ENCODE data around the gene AKAP13. TPM values are rescaled to one million over a fixed set of nuclear protein-coding genes. Genes with fewer than 3 reads are reported as not detected.

Gene AKAP13
- total and polyA plus RNA-seq, 2 of the 13 experiments (the other 11 are each of a cell fraction or from before 2014, with no cell fraction given) = 6.7 to 27.1 TPM

DNA sequence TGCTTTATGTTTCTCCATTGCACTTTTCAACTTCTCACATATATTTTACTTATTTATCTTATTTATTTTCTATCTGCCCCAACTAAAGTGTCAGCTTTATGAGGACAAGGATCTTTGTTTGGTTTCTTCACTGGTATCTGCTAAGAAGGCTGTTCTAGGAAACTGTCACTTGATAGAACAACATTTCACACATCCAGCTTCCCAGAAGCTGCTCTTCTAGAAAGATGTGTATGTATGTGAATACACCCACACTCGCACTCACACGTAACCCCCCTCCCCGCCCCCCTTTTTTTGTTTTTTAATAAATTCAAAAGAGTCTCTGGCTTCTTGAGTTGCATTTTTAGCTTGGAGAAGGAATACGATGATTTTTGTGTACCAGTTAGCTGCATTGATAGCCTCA, 143.1 kb downstream of the AKAP13 start:
- no TSS peak for BruUV-seq (replicated peaks)
- ChIA-PET CTCF (ENCODE audit: low intra/inter-chr PET ratio, low total read pairs) (no interaction called here), POLR2A (no interaction called here)
- intact Hi-C loops (cut with micrococcal nuclease; ENCODE audit: unreplicated experiment) (no loop called here), in situ Hi-C loops (cut with HindIII; ENCODE audit: extremely low pct_ligation_motif_present, low pct_unique_long_range_greater_than_20kb) (no loop called here)
- no peaks in the 10 kb centered on the region for H4K20me1 ChIP-seq (ENCODE audit: insufficient read depth, low read length)
- no peak for FAIRE-seq
- WGBS (ENCODE audit: low lambda C conversion rate) = 94% methylated on average over 4 of the region's 4 CpGs
- no peak overlapping the region for H3K9ac ChIP-seq (ENCODE audit: insufficient read depth, low read depth, low read length)
- no peak for DNase-seq (ENCODE audit: low spot score)
- no peaks in the 10 kb centered on the region for H3K9me3 ChIP-seq (ENCODE audit: low read length)
- H3K4me2 ChIP-seq (ENCODE audit: low read depth, low read length) = no peak overlapping the region
- no peak overlapping the region for H2AFZ ChIP-seq (ENCODE audit: low read length)
- H3K4me3 ChIP-seq (replicated peaks in 1 of 3; ENCODE audit: insufficient read depth in 1 of 3, low read depth in 2 of 3, low read length in 3 of 3) = no peak overlapping the region
- no peak overlapping the region for H3K27ac ChIP-seq (ENCODE audit: extremely low read length, insufficient read depth, low read length)
- no peak for TF ChIP-seq ZNF557 (CRISPR knock-in tag; IDR thresholded peaks at IDR 0.05)
- TF ChIP-seq, protein P1, sequence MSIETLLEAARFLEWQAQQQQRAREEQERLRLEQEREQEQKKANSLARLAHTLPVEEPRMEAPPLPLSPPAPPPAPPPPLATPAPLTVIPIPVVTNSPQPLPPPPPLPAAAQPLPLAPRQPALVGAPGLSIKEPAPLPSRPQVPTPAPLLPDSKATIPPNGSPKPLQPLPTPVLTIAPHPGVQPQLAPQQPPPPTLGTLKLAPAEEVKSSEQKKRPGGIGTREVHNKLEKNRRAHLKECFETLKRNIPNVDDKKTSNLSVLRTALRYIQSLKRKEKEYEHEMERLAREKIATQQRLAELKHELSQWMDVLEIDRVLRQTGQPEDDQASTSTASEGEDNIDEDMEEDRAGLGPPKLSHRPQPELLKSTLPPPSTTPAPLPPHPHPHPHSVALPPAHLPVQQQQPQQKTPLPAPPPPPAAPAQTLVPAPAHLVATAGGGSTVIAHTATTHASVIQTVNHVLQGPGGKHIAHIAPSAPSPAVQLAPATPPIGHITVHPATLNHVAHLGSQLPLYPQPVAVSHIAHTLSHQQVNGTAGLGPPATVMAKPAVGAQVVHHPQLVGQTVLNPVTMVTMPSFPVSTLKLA (IDR thresholded peaks at IDR 0.05) = no peak
- TF ChIP-seq AGO1 (IDR thresholded peaks at IDR 0.05; ENCODE audit: low read depth, low read length, poor library complexity, severe bottlenecking) = no peak
- no peak for TF ChIP-seq ZEB1 (IDR thresholded peaks at IDR 0.05; ENCODE audit: insufficient replicate concordance, low read depth)
- TF ChIP-seq HDAC1 (CRISPR knock-in tag; IDR thresholded peaks at IDR 0.05) = no peak
- no peak for TF ChIP-seq NFKBIZ (CRISPR knock-in tag; IDR thresholded peaks at IDR 0.05)
- no peak for TF ChIP-seq FIP1L1 (IDR thresholded peaks at IDR 0.05; ENCODE audit: borderline replicate concordance, insufficient read depth, low read depth, low read length)
- no peak for TF ChIP-seq CBX1 (IDR thresholded peaks at IDR 0.05; ENCODE audit: low read depth)
- TF ChIP-seq ZBTB8A (CRISPR knock-in tag; IDR thresholded peaks at IDR 0.05; ENCODE audit: borderline replicate concordance, low read depth) = no peak
- no peak for TF ChIP-seq SMARCC2 (IDR thresholded peaks at IDR 0.05)
- no peak for ATAC-seq
- no peaks in the 10 kb centered on the region for H3K27me3 ChIP-seq (ENCODE audit: control insufficient read depth in 1 of 2, insufficient read depth in 2 of 2, low read length in 2 of 2)
- no peaks in the 10 kb centered on the region for H3K79me2 ChIP-seq (ENCODE audit: insufficient read depth, low read length)
- no peaks in the 10 kb centered on the region for H3K4me1 ChIP-seq (ENCODE audit: insufficient read depth, low read length)
- H3K36me3 ChIP-seq (replicated peaks in 1 of 2; ENCODE audit: control insufficient read depth in 1 of 2, insufficient read depth in 2 of 2, low read length in 2 of 2) = peaks cover 1 to 8% of the 10 kb centered on the region in 2 experiments; a peak in 3 of 5 replicates
